Esophagus squamous epithelium (tissue), 4 donors: ENCODE measurements around the gene FLT1.

Experiments used
- POLR2A ChIP-seq, 4 donors: fragments of 450-650 bp; IDR thresholded peaks; one replicate each; pipeline ENCODE4 v1.6.1; 2017; ENCODE audit warnings: antibody characterized with exemption in 4 of 4, mild to moderate bottlenecking in 4 of 4, moderate library complexity in 3 of 4
- TF ChIP-seq, protein P1 (sequence below), 6 experiments: fragments of 450-650 bp in 4 of 6; fragments of 200-600 bp in 2 of 6; sonication (generic) in 2 of 6; IDR thresholded peaks; one replicate each; pipeline ENCODE4 v1.5.1; 2016 to 2019; ENCODE audit warnings: antibody characterized with exemption in 6 of 6, mild to moderate bottlenecking in 4 of 6, moderate library complexity in 4 of 6

DNA sequence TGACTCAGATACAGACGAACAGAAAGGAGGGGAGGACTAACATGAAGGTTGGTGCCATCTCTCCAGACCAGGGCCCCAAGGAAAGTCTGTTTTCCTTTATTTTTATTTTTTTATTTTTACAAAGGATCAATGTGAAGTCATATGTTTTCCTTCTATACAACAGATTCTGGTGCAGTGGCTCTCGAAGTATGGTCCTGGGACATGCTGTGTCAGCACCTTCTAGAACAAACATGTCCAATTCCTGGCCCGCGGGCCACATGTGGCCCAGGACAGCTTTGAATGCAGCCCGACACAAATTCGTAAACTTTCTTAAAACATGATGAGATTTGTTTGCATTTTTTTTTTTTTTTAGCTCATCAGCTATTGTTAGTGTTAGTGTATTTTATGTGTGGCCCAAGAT, 174.7 kb downstream of the FLT1 start:
- TF ChIP-seq, protein P1, sequence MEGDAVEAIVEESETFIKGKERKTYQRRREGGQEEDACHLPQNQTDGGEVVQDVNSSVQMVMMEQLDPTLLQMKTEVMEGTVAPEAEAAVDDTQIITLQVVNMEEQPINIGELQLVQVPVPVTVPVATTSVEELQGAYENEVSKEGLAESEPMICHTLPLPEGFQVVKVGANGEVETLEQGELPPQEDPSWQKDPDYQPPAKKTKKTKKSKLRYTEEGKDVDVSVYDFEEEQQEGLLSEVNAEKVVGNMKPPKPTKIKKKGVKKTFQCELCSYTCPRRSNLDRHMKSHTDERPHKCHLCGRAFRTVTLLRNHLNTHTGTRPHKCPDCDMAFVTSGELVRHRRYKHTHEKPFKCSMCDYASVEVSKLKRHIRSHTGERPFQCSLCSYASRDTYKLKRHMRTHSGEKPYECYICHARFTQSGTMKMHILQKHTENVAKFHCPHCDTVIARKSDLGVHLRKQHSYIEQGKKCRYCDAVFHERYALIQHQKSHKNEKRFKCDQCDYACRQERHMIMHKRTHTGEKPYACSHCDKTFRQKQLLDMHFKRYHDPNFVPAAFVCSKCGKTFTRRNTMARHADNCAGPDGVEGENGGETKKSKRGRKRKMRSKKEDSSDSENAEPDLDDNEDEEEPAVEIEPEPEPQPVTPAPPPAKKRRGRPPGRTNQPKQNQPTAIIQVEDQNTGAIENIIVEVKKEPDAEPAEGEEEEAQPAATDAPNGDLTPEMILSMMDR (IDR thresholded peaks at IDR 0.05): no peak
- TF ChIP-seq POLR2A (IDR thresholded peaks at IDR 0.05): no peak
